H4 (cell line): ENCODE data around the gene LYZL6. TPM values are rescaled to one million over a fixed set of nuclear protein-coding genes. Genes with fewer than 3 reads are reported as not detected.

ENCODE experiments used
- total RNA-seq: library from RNA; depleted of rRNA; stranded (reverse); fragments of >200 nt; shearing (Covaris generic); gene quantifications from 2 replicates; pipeline ENCODE4 v1.2.3, GENCODE V29; 2014; rRNA removed

LYZL6 gene
- total RNA-seq, 1 experiment from 2014 or later = not detected

Other genes with a start within 250 kb of the LYZL6 start
- 6.2 and 6.4 TPM in 2 replicates for gene RASL10B, start 212.1 kb downstream of the LYZL6 start, total RNA-seq
- gene GAS2L2, start 190.5 kb downstream of the LYZL6 start, total RNA-seq = 0.04 TPM in 2 replicates
- not detected in 2 replicates for gene C17orf50, start 182.8 kb downstream of the LYZL6 start, total RNA-seq
- 0.68 TPM in 1 of 2 replicates, not detected in the other for gene MMP28, start 148.1 kb downstream of the LYZL6 start, total RNA-seq
- gene TAF15, start 134.2 kb downstream of the LYZL6 start, total RNA-seq = 17.8 and 19.8 TPM in 2 replicates
- not detected in 2 replicates for gene HEATR9, start 74.8 kb downstream of the LYZL6 start, total RNA-seq
- 0.31 TPM in 1 of 2 replicates, not detected in the other for gene CCL5, start 63.4 kb downstream of the LYZL6 start, total RNA-seq
- 0.66 and 1.1 TPM in 2 replicates for gene RDM1, start 12.9 kb downstream of the LYZL6 start, total RNA-seq
- not detected in 2 replicates for gene CCL16, start 37.8 kb upstream of the LYZL6 start, total RNA-seq
- gene CCL14, start 43.0 kb upstream of the LYZL6 start, total RNA-seq = not detected in 2 replicates
- gene CCL15, start 57.8 kb upstream of the LYZL6 start, total RNA-seq = not detected in 2 replicates
- not detected in 2 replicates for gene CCL23, start 74.3 kb upstream of the LYZL6 start, total RNA-seq
- not detected in 2 replicates for gene CCL18, start 120.6 kb upstream of the LYZL6 start, total RNA-seq
- gene CCL3, start 146.4 kb upstream of the LYZL6 start, total RNA-seq = not detected in 2 replicates
- gene CCL4, start 160.1 kb upstream of the LYZL6 start, total RNA-seq = not detected in 2 replicates
- gene TBC1D3B, start 232.9 kb upstream of the LYZL6 start, total RNA-seq = 0.39 TPM in 1 of 2 replicates, not detected in the other